Caco-2 (cell line): ENCODE results near the gene SOWAHD. TPM values are rescaled to one million over a fixed set of nuclear protein-coding genes. Genes with fewer than 3 reads are reported as not detected.
"Not testable (repeated sequence)": the region's sequence is repeated elsewhere in the genome, so short reads cannot be mapped to it uniquely, and the experiment has no call there.

Experiments
- BruUV-seq: library from RNA; stranded (reverse); fragments of 400-500 nt; replicated peaks from 2 replicates; lab custom pipeline; 2021; lab: Mats Ljungman, UMichigan
- CTCF ChIA-PET: fragments of 300-600 bp; sonication (Branson Sonifier 250); formaldehyde crosslinking; loops from one replicate; lab custom pipeline; 2022; ENCODE audit warnings: antibody characterized with exemption; lab: Charles Lee
- POLR2A ChIA-PET: fragments of 300-600 bp; sonication (Branson Sonifier 250); formaldehyde crosslinking; loops from one replicate; lab custom pipeline; 2022; ENCODE audit warnings: antibody characterized with exemption; lab: Charles Lee
- DNase-seq, 2 experiments: peaks; one replicate each; pipeline versions ENCODE4 v3.0.0 to v3.0.0-alpha.2; 2020 to 2022
- H3K27me3 ChIP-seq: replicated peaks from 2 replicates; pipeline ENCODE4 v1.6.0; 2011; ENCODE audit warnings: low read length; ENCODE audit not compliant: control insufficient read depth, insufficient read depth
- H3K36me3 ChIP-seq: 2 replicates; pipeline ENCODE4 v1.5.1; 2011; ENCODE audit warnings: low read length; ENCODE audit not compliant: control insufficient read depth, insufficient read depth
- H3K4me1 ChIP-seq: fragments of 250-450 bp; sonication (Bioruptor Pico); 2 replicates; pipeline ENCODE4 v1.5.1; 2020; ENCODE audit warnings: mild to moderate bottlenecking
- H3K4me3 ChIP-seq: 2 replicates; pipeline ENCODE4 v1.5.1; 2011; ENCODE audit warnings: low read depth, mild to moderate bottlenecking, control low read depth, low read length
- H3K9me3 ChIP-seq: fragments of 250-450 bp; sonication (Bioruptor Pico); 2 replicates; pipeline ENCODE4 v1.5.1; 2020; ENCODE audit warnings: mild to moderate bottlenecking, moderate library complexity
- H3K27ac Mint-ChIP-seq: one replicate; pipeline ENCODE4 v1.8.0; 2022; ENCODE audit warnings: mixed read lengths; ENCODE audit not compliant: unreplicated experiment
- H3K27me3 Mint-ChIP-seq: one replicate; pipeline ENCODE4 v1.8.0; 2022; ENCODE audit warnings: mixed read lengths; ENCODE audit not compliant: insufficient read depth, unreplicated experiment
- H3K36me3 Mint-ChIP-seq: one replicate; pipeline ENCODE4 v1.8.0; 2022; ENCODE audit warnings: mild to moderate bottlenecking, mixed read lengths; ENCODE audit not compliant: insufficient read depth, unreplicated experiment
- H3K4me1 Mint-ChIP-seq: one replicate; pipeline ENCODE4 v1.8.0; 2022; ENCODE audit warnings: low read depth, mixed read lengths; ENCODE audit not compliant: unreplicated experiment
- H3K4me3 Mint-ChIP-seq: one replicate; pipeline ENCODE4 v1.8.0; 2022; ENCODE audit warnings: mild to moderate bottlenecking, moderate library complexity, mixed read lengths; ENCODE audit not compliant: unreplicated experiment
- H3K9me3 Mint-ChIP-seq: one replicate; pipeline ENCODE4 v1.8.0; 2022; ENCODE audit warnings: mixed read lengths; ENCODE audit not compliant: unreplicated experiment
- intact Hi-C: fragments of 100-400 bp; cut with micrococcal nuclease; formaldehyde crosslinking; loops from one replicate; pipeline ENCODE4 v1.10.0; 2022; ENCODE audit not compliant: unreplicated experiment
- total RNA-seq: library from RNA; stranded (reverse); gene quantifications from 2 replicates; pipeline ENCODE4 v1.2.3, GENCODE V29; 2022
- TF ChIP-seq, protein P1 (sequence below), 2 experiments: fragments of 200-600 bp in 1 of 2; IDR thresholded peaks; 1 replicate in 1 of 2; 2 replicates in 1 of 2; pipeline versions ENCODE4 v1.5.1 to v1.8.0; 2011 to 2022; ENCODE audit warnings: antibody characterized with exemption in 1 of 2, control low read depth in 1 of 2, inconsistent platforms in 1 of 2, low read depth in 1 of 2, low read length in 1 of 2, mild to moderate bottlenecking in 1 of 2, moderate library complexity in 1 of 2; ENCODE audit not compliant: insufficient read depth in 1 of 2, severe bottlenecking in 1 of 2, unreplicated experiment in 1 of 2

Gene SOWAHD
- total RNA-seq, 1 experiment from 2014 or later, result 2.0 TPM

DNA sequence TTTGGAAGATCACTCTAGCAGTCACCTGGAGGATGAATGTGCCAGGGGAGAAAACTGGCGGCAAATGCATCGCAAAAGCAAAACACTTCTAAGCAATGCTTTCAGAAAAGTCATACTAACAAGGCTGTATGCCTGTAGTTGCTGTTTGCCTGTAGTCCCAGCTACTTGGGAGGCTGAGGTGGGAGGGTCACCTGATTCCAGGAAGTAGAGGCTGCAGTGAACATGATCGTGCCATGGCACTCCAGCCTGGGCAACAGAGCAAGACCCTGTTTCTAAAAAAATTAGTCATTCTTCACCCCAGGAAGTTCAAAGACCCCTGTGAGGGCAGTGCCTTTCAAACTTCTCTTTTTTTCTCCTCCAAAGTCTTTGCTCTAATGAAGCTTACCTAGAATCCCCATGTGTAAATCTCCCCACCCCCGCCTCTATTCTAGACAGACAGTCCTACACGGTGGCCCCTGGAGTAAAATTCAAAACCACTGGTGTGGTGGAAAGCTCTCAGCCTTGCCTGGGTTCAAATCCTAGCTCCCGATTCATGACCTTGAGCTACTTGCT, 5.5 kb downstream of the SOWAHD start:
- H3K36me3 Mint-ChIP-seq, result no peaks in the 10 kb centered on the region
- no peaks in the 10 kb centered on the region for H3K9me3 Mint-ChIP-seq
- TF ChIP-seq, protein P1, sequence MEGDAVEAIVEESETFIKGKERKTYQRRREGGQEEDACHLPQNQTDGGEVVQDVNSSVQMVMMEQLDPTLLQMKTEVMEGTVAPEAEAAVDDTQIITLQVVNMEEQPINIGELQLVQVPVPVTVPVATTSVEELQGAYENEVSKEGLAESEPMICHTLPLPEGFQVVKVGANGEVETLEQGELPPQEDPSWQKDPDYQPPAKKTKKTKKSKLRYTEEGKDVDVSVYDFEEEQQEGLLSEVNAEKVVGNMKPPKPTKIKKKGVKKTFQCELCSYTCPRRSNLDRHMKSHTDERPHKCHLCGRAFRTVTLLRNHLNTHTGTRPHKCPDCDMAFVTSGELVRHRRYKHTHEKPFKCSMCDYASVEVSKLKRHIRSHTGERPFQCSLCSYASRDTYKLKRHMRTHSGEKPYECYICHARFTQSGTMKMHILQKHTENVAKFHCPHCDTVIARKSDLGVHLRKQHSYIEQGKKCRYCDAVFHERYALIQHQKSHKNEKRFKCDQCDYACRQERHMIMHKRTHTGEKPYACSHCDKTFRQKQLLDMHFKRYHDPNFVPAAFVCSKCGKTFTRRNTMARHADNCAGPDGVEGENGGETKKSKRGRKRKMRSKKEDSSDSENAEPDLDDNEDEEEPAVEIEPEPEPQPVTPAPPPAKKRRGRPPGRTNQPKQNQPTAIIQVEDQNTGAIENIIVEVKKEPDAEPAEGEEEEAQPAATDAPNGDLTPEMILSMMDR (IDR thresholded peaks at IDR 0.05; ENCODE audit: insufficient read depth in 1 of 2, low read depth in 1 of 2, low read length in 1 of 2, severe bottlenecking in 1 of 2, unreplicated experiment in 1 of 2), result no peak
- Histone ChIP-seq H3K4me3 (no peak overlapping the region), H3K4me1 (no peaks in the 10 kb centered on the region), H3K36me3 (no peaks in the 10 kb centered on the region), H3K27me3 (no peaks in the 10 kb centered on the region), H3K9me3 (no peaks in the 10 kb centered on the region)
- H3K4me3 Mint-ChIP-seq, result no peak overlapping the region
- no peak overlapping the region for H3K27ac Mint-ChIP-seq
- peaks cover 8% of the 10 kb centered on the region for H3K4me1 Mint-ChIP-seq
- ChIA-PET POLR2A (no interaction called here), CTCF (no interaction called here)
- intact Hi-C loops, result no loop called here
- DNase-seq, result no peak
- BruUV-seq, result no TSS peak
- no peaks in the 10 kb centered on the region for H3K27me3 Mint-ChIP-seq

DNA sequence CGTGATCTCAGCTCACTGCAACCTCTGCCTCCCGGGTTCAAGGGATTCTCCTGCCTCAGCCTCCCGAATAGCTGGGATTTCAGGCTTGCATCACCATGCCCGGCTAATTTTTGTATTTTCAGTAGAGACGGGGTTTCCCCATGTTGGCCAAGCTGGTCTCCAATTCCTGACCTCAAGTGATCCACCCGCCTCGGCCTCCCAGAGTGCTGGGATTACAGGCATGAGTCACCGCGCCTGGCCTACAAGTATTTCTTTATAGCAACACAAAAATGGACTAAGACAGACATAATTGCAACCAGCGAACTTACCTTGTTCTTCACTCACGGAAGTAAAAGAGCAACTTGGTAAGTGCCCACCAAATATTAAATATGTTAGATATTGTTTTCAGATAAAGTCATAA, 10.0 kb downstream of the SOWAHD start:
- H3K36me3 ChIP-seq, H3K9me3 Mint-ChIP-seq, BruUV-seq, H3K27ac Mint-ChIP-seq, CTCF ChIA-PET, H3K4me1 Mint-ChIP-seq, H3K4me3 ChIP-seq, intact Hi-C loops, DNase-seq, H3K4me3 Mint-ChIP-seq, H3K9me3 ChIP-seq, H3K27me3 ChIP-seq, H3K4me1 ChIP-seq, POLR2A ChIA-PET, H3K27me3 Mint-ChIP-seq: not testable (repeated sequence)
- peaks cover 11% of the 10 kb centered on the region for H3K36me3 Mint-ChIP-seq

DNA sequence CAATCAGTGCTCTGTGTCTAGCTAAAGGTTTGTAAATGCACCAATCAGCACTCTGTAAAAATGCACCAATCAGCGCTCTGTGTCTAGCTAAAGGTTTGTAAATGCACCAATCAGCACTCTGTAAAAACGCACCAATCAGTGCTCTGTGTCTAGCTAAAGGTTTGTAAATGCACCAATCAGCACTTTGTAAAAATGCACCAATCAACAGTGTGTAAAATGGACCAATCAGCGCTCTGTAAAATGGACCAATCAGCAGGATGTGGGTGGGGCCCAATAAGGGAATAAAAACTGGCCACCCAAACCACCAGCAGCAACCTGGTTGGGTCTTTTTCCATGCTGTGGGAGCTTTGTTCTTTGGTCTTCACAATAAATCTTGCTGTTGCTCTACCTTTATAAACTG, 11.0 kb downstream of the SOWAHD start:
- H3K9me3 Mint-ChIP-seq, H3K9me3 ChIP-seq, H3K4me3 Mint-ChIP-seq, H3K4me3 ChIP-seq, DNase-seq, intact Hi-C loops, H3K4me1 ChIP-seq, H3K36me3 ChIP-seq, H3K27ac Mint-ChIP-seq, POLR2A ChIA-PET, H3K27me3 Mint-ChIP-seq, H3K27me3 ChIP-seq, BruUV-seq, H3K4me1 Mint-ChIP-seq: not testable (repeated sequence)
- H3K36me3 Mint-ChIP-seq, result peaks cover 11% of the 10 kb centered on the region
- CTCF ChIA-PET, result interaction anchor here (0.6 kb wide), 1 partner anchor 16 kb away, joined by 3 read pairs; no protein-coding TSS in a partner anchor

DNA sequence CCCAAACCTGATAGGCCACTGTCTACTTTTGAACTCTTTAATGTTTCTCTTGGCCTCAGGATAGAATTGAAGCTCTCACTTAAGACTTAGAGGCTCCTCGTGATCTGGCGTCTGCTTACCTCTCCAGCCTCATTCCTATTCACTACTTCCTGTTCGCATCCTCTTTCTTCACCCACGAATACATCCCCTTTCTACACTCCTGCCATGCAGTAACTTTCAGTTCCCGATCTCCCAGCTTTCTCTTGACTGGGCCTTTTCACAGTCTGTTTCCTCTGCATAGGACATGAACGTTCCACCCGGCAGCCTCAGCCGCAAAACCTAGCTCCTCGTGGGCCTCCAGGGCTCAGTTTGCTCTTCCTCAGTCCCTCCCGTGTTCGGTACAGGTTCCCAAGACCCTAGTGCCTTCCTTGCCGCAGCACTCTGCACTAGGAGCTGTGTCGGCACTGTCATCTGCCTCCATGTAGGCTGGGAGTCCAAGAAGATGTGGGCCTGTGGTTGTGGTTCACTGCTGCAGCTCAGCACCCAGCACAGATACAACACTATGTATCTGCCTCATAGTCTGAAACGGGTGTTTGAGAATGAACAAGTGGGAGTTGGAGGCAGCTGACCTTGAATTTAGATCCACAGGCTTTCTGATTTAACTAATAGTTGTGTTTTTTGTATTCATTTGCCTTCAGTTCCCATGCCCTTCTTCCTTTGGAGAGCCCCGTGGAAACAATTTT, 17.3 kb downstream of the SOWAHD start:
- Mint-ChIP-seq H3K36me3 (peaks cover 25% of the 10 kb centered on the region), H3K27me3 (no peaks in the 10 kb centered on the region), H3K9me3 (no peaks in the 10 kb centered on the region), H3K27ac (no peak overlapping the region), H3K4me1 (no peaks in the 10 kb centered on the region), H3K4me3 (no peak overlapping the region)
- Histone ChIP-seq H3K4me1 (no peaks in the 10 kb centered on the region), H3K9me3 (no peaks in the 10 kb centered on the region), H3K4me3 (no peak overlapping the region), H3K36me3 (no peaks in the 10 kb centered on the region), H3K27me3 (no peaks in the 10 kb centered on the region)
- TF ChIP-seq, protein P1 (IDR thresholded peaks at IDR 0.05; ENCODE audit: insufficient read depth in 1 of 2, low read depth in 1 of 2, low read length in 1 of 2, severe bottlenecking in 1 of 2, unreplicated experiment in 1 of 2), result no peak
- no TSS peak for BruUV-seq
- intact Hi-C loops, result no loop called here
- DNase-seq, result no peak
- ChIA-PET POLR2A (interaction anchor here (0.6 kb wide), 1 partner anchor 9 kb away, joined by 4 read pairs; no protein-coding TSS in a partner anchor), CTCF (no interaction called here)
